CD4-positive, CD25-positive, alpha-beta regulatory T cell (primary cell): Measurements from ENCODE around the gene UBE2D2. TPM values are rescaled to one million over a fixed set of nuclear protein-coding genes. Genes with fewer than 3 reads are reported as not detected.
A peak's percentile ranks its signal among the peaks of the same experiment; 100 is the strongest.
"Not testable (repeated sequence)": the region's sequence is repeated elsewhere in the genome, so short reads cannot be mapped to it uniquely, and the experiment has no call there.

ENCODE experiments used
- ATAC-seq, 2 donors: fragments of 150-1000 bp; cut with Tn5 transposase; one replicate each; pipeline ENCODE4 v1.10.0; 2021; ENCODE audit warnings: low read depth in 2 of 2, moderate number of reproducible peaks in 2 of 2, moderate library complexity in 1 of 2
- DNase-seq, 3 donors: peaks; one replicate each; pipeline versions ENCODE4 v3.0.0 to v3.0.0-alpha.2; 2012 to 2022; ENCODE audit warnings: mixed read lengths in 1 of 3
- H3K27ac ChIP-seq: one replicate; pipeline ENCODE4 v1.7.0; 2013; ENCODE audit warnings: mild to moderate bottlenecking, low read length; ENCODE audit not compliant: insufficient read depth, poor library complexity, severe bottlenecking
- H3K27me3 ChIP-seq: one replicate; pipeline ENCODE4 v1.7.0; 2013; ENCODE audit warnings: low read length; ENCODE audit not compliant: control insufficient read depth, insufficient read depth
- H3K36me3 ChIP-seq: one replicate; pipeline ENCODE4 v1.7.0; 2013; ENCODE audit warnings: mild to moderate bottlenecking, low read length, moderate library complexity; ENCODE audit not compliant: control insufficient read depth, insufficient read depth
- H3K4me1 ChIP-seq: 2 replicates; pipeline ENCODE4 v1.7.0; 2013; ENCODE audit warnings: mild to moderate bottlenecking, low read length; ENCODE audit not compliant: insufficient read depth, control insufficient read depth, poor library complexity, severe bottlenecking
- H3K4me3 ChIP-seq: one replicate; pipeline ENCODE4 v1.7.0; 2013; ENCODE audit warnings: low read depth, mild to moderate bottlenecking, low read length, moderate library complexity
- H3K9me3 ChIP-seq, 2 experiments: 1 replicate in 1 of 2; 2 replicates in 1 of 2; pipeline ENCODE4 v1.7.0; 2013; ENCODE audit warnings: low read length in 2 of 2, mild to moderate bottlenecking in 1 of 2, moderate library complexity in 1 of 2; ENCODE audit not compliant: control insufficient read depth in 2 of 2
- H3K27ac Mint-ChIP-seq, 3 donors: one replicate each; pipeline ENCODE4 v1.8.0; 2020 to 2022; ENCODE audit warnings: mild to moderate bottlenecking in 3 of 3, mixed read lengths in 3 of 3, moderate library complexity in 2 of 3
- H3K27me3 Mint-ChIP-seq: one replicate; pipeline ENCODE4 v1.8.0; 2022; ENCODE audit warnings: mild to moderate bottlenecking, mixed read lengths
- H3K36me3 Mint-ChIP-seq: one replicate; pipeline ENCODE4 v1.8.0; 2020; ENCODE audit warnings: mixed read lengths
- H3K4me1 Mint-ChIP-seq, 4 donors: one replicate each; pipeline ENCODE4 v1.8.0; 2020 to 2022; ENCODE audit warnings: mixed read lengths in 4 of 4, mild to moderate bottlenecking in 1 of 4
- H3K4me3 Mint-ChIP-seq, 4 donors: one replicate each; pipeline ENCODE4 v1.8.0; 2020 to 2022; ENCODE audit warnings: mild to moderate bottlenecking in 4 of 4, mixed read lengths in 4 of 4, moderate library complexity in 3 of 4
- H3K9me3 Mint-ChIP-seq, 7 donors: one replicate each; pipeline ENCODE4 v1.8.0; 2020 to 2022; ENCODE audit warnings: mixed read lengths in 7 of 7, mild to moderate bottlenecking in 3 of 7, moderate library complexity in 2 of 7
- polyA plus RNA-seq, 4 donors: library from polyadenylated mRNA; unstranded; fragments of 300-500 nt; fragmentation: Illumina TruSeq; gene quantifications; one replicate each; pipeline ENCODE4 v1.2.3, GENCODE V29; 2021
- total RNA-seq: library from RNA; stranded (reverse); gene quantifications from one replicate; pipeline ENCODE4 v1.2.3, GENCODE V29; 2022

The UBE2D2 gene
- total and polyA plus RNA-seq, 5 donors from 2014 or later: 181 to 376 (median 331) TPM

- DNase-seq: peak in 1 of 3 donors; percentile 58
- no peaks in the 10 kb centered on the region for H3K36me3 ChIP-seq
- H3K36me3 Mint-ChIP-seq: peaks cover 14% of the 10 kb centered on the region
- H3K9me3 Mint-ChIP-seq: no peaks in the 10 kb centered on the region
- H3K27ac ChIP-seq: peak overlapping the region; percentile 83
- H3K4me1 ChIP-seq: peaks cover 79% of the 10 kb centered on the region
- peak overlapping the region; percentile 78 for H3K4me3 ChIP-seq
- H3K27ac Mint-ChIP-seq: peak overlapping the region; percentile 86 to 94 (median 92)
- H3K4me3 Mint-ChIP-seq: peak overlapping the region; percentile 57 to 87 (median 81)
- peaks cover 46 to 80% (median 63%) of the 10 kb centered on the region in 4 donors for H3K4me1 Mint-ChIP-seq
- H3K9me3 ChIP-seq: no peaks in the 10 kb centered on the region
- peak; percentile 20 to 40 for ATAC-seq
- H3K27me3 ChIP-seq: no peaks in the 10 kb centered on the region
- H3K27me3 Mint-ChIP-seq: no peaks in the 10 kb centered on the region
Observed at GRCh38 chr5:139575751-139576150, 14.6 kb downstream of the UBE2D2 start.

GRCh38 chr5:139577689-139578290 lies 16.7 kb downstream of the UBE2D2 start:
- no peaks in the 10 kb centered on the region for H3K27me3 ChIP-seq
- peak overlapping the region; percentile 78 for H3K4me3 ChIP-seq
- peak overlapping the region; percentile 83 for H3K27ac ChIP-seq
- H3K4me1 Mint-ChIP-seq: peaks cover 34 to 78% (median 56%) of the 10 kb centered on the region in 4 donors
- no peaks in the 10 kb centered on the region for H3K9me3 ChIP-seq
- ATAC-seq: no peak
- H3K36me3 ChIP-seq: no peaks in the 10 kb centered on the region
- no peak for DNase-seq
- no peaks in the 10 kb centered on the region for H3K9me3 Mint-ChIP-seq
- H3K4me1 ChIP-seq: peaks cover 59% of the 10 kb centered on the region
- peak overlapping the region; percentile 57 to 87 (median 84) for H3K4me3 Mint-ChIP-seq
- peak overlapping the region; percentile 86 to 94 (median 92) for H3K27ac Mint-ChIP-seq
- no peaks in the 10 kb centered on the region for H3K27me3 Mint-ChIP-seq
- H3K36me3 Mint-ChIP-seq: peaks cover 4% of the 10 kb centered on the region

- Mint-ChIP-seq H3K4me3 (peak overlapping the region; percentile 52 to 84 (median 70)), H3K4me1 (peaks cover 39 to 82% (median 58%) of the 10 kb centered on the region in 4 donors), H3K27me3 (no peaks in the 10 kb centered on the region), H3K36me3 (peaks cover 4% of the 10 kb centered on the region), H3K9me3 (no peaks in the 10 kb centered on the region), H3K27ac (peak overlapping the region; percentile 86 to 94 (median 92))
- Histone ChIP-seq H3K9me3 (no peaks in the 10 kb centered on the region), H3K36me3 (no peaks in the 10 kb centered on the region), H3K4me1 (peaks cover 59% of the 10 kb centered on the region), H3K27me3 (no peaks in the 10 kb centered on the region), H3K4me3 (peak overlapping the region; percentile 78), H3K27ac (peak overlapping the region; percentile 83)
- DNase-seq (no peak), ATAC-seq (no peak)
Observed at GRCh38 chr5:139578325-139578724, 17.2 kb downstream of the UBE2D2 start.

- H3K36me3 ChIP-seq, ATAC-seq, DNase-seq, H3K4me3 ChIP-seq, H3K9me3 Mint-ChIP-seq, H3K36me3 Mint-ChIP-seq, H3K9me3 ChIP-seq, H3K27ac ChIP-seq, H3K27me3 Mint-ChIP-seq, H3K27me3 ChIP-seq: not testable (repeated sequence)
- Mint-ChIP-seq H3K27ac (peak overlapping the region in 1 of 3 donors; percentile 51), H3K4me3 (peak overlapping the region in 2 of 4 donors; percentile 68 to 70), H3K4me1 (peaks cover 20 to 83% (median 52%) of the 10 kb centered on the region in 4 donors)
- peaks cover 47% of the 10 kb centered on the region for H3K4me1 ChIP-seq
Observed at GRCh38 chr5:139582181-139582580, 21.0 kb downstream of the UBE2D2 start.

- no peaks in the 10 kb centered on the region for H3K9me3 Mint-ChIP-seq
- H3K9me3 ChIP-seq: no peaks in the 10 kb centered on the region
- ATAC-seq: peak in 1 of 2 donors; percentile 37
- no peak overlapping the region for H3K27ac Mint-ChIP-seq
- H3K36me3 ChIP-seq: peaks cover 7% of the 10 kb centered on the region
- H3K27me3 ChIP-seq: no peaks in the 10 kb centered on the region
- peaks cover 3% of the 10 kb centered on the region for H3K36me3 Mint-ChIP-seq
- H3K27me3 Mint-ChIP-seq: no peaks in the 10 kb centered on the region
- H3K4me1 Mint-ChIP-seq: peaks cover 23 to 86% (median 56%) of the 10 kb centered on the region in 4 donors
- peaks cover 41% of the 10 kb centered on the region for H3K4me1 ChIP-seq
- peak overlapping the region in 2 of 4 donors; percentile 21 to 31 for H3K4me3 Mint-ChIP-seq
- DNase-seq: peak in 1 of 3 donors; percentile 59
- H3K27ac ChIP-seq: no peak overlapping the region
- H3K4me3 ChIP-seq: peak overlapping the region; percentile 40
Observed at GRCh38 chr5:139584137-139584536, 23.0 kb downstream of the UBE2D2 start.

GRCh38 chr5:139588116-139588515 lies 27.0 kb downstream of the UBE2D2 start:
- H3K27ac Mint-ChIP-seq: peak overlapping the region; percentile 65 to 82 (median 72)
- H3K4me1 Mint-ChIP-seq: peaks cover 36 to 91% (median 59%) of the 10 kb centered on the region in 4 donors
- H3K4me3 Mint-ChIP-seq: peak overlapping the region in 3 of 4 donors; percentile 28 to 66 (median 50)
- H3K4me1 ChIP-seq: peaks cover 38% of the 10 kb centered on the region
- peaks cover 11% of the 10 kb centered on the region for H3K36me3 Mint-ChIP-seq
- not testable (repeated sequence) for DNase-seq, H3K9me3 Mint-ChIP-seq, H3K27me3 Mint-ChIP-seq, H3K27me3 ChIP-seq, H3K27ac ChIP-seq, ATAC-seq, H3K36me3 ChIP-seq, H3K9me3 ChIP-seq, H3K4me3 ChIP-seq

GRCh38 chr5:139588962-139589361 lies 27.8 kb downstream of the UBE2D2 start:
- peak overlapping the region; percentile 25 for H3K27ac ChIP-seq
- H3K4me3 Mint-ChIP-seq: peak overlapping the region in 2 of 4 donors; percentile 13 to 43
- no peaks in the 10 kb centered on the region for H3K9me3 Mint-ChIP-seq
- no peak overlapping the region for H3K4me3 ChIP-seq
- no peak for DNase-seq
- peaks cover 39% of the 10 kb centered on the region for H3K4me1 ChIP-seq
- peaks cover 7% of the 10 kb centered on the region for H3K36me3 ChIP-seq
- peaks cover 11% of the 10 kb centered on the region for H3K36me3 Mint-ChIP-seq
- H3K9me3 ChIP-seq: no peaks in the 10 kb centered on the region
- H3K27me3 Mint-ChIP-seq: no peaks in the 10 kb centered on the region
- peak overlapping the region; percentile 48 to 82 (median 55) for H3K27ac Mint-ChIP-seq
- H3K27me3 ChIP-seq: no peaks in the 10 kb centered on the region
- peaks cover 39 to 89% (median 54%) of the 10 kb centered on the region in 4 donors for H3K4me1 Mint-ChIP-seq
- ATAC-seq: no peak

- Histone ChIP-seq H3K36me3 (peaks cover 2% of the 10 kb centered on the region), H3K27me3 (no peaks in the 10 kb centered on the region), H3K4me3 (no peak overlapping the region), H3K27ac (no peak overlapping the region), H3K4me1 (peaks cover 27% of the 10 kb centered on the region), H3K9me3 (no peaks in the 10 kb centered on the region)
- no peaks in the 10 kb centered on the region for H3K27me3 Mint-ChIP-seq
- peak overlapping the region in 2 of 3 donors; percentile 52 for H3K27ac Mint-ChIP-seq
- peaks cover 34 to 82% (median 56%) of the 10 kb centered on the region in 4 donors for H3K4me1 Mint-ChIP-seq
- H3K4me3 Mint-ChIP-seq: peak overlapping the region in 2 of 4 donors; percentile 25 to 45
- H3K9me3 Mint-ChIP-seq: peaks cover 0 to 2% (median 0%) of the 10 kb centered on the region in 7 donors
- peaks cover 11% of the 10 kb centered on the region for H3K36me3 Mint-ChIP-seq
- ATAC-seq: no peak
- DNase-seq: no peak
Observed at GRCh38 chr5:139592289-139592688, 31.1 kb downstream of the UBE2D2 start.
